ENCODE results near the gene VRTN. TPM values are rescaled to one million over a fixed set of nuclear protein-coding genes. Genes with fewer than 3 reads are reported as not detected.

Gene VRTN
- total and polyA plus RNA-seq, 2 of the 8 experiments (the other 6 are each of a cell fraction or from before 2014, with no cell fraction given) = 133 to 148 TPM

GRCh38 chr14:74389980-74390379, 41.7 kb downstream of the VRTN start:
- Histone ChIP-seq H2BK120ac (replicated peaks; ENCODE audit: low read depth, low read length) (no peak overlapping the region), H3K4me2 (ENCODE audit: insufficient read depth in 1 of 2, low read depth in 2 of 2, low read length in 2 of 2) (no peak overlapping the region), H3K23me2 (ENCODE audit: low read depth, low read length) (no peaks in the 10 kb centered on the region), H4K8ac (ENCODE audit: extremely low read depth, insufficient read depth, low read length) (no peak overlapping the region; the same call in 1 of the 2 replicates), H2BK20ac (ENCODE audit: low read length) (no peak overlapping the region), H4K20me1 (replicated peaks in 1 of 2; ENCODE audit: control insufficient read depth in 1 of 2, insufficient read depth in 2 of 2, low read length in 2 of 2) (no peaks in the 10 kb centered on the region), H3K4ac (replicated peaks; ENCODE audit: insufficient read length, low read depth, low read length) (no peak overlapping the region), H3K4me3 (ENCODE audit: extremely low read depth in 1 of 4, insufficient read depth in 2 of 4, low read depth in 3 of 4, low read length in 4 of 4) (no peak overlapping the region), H2BK12ac (ENCODE audit: low read depth, low read length) (no peak overlapping the region), H3K9me3 (ENCODE audit: insufficient read depth in 2 of 2, low read depth in 1 of 2, low read length in 1 of 2) (no peaks in the 10 kb centered on the region), H3K14ac (ENCODE audit: insufficient read length) (no peak overlapping the region), H3K18ac (ENCODE audit: extremely low read depth, low read length) (no peak overlapping the region), H3K9ac (replicated peaks in 1 of 4; ENCODE audit: extremely low read depth in 1 of 4, low read depth in 3 of 4, low read length in 3 of 4) (no peak overlapping the region), H3K79me1 (ENCODE audit: low read depth, low read length) (no peaks in the 10 kb centered on the region), H3K56ac (replicated peaks; ENCODE audit: insufficient read length, low read depth, low read length) (no peak overlapping the region), H3K36me3 (ENCODE audit: control insufficient read depth in 2 of 4, insufficient read depth in 4 of 4, low read length in 3 of 4) (no peaks in the 10 kb centered on the region), H3K27ac (ENCODE audit: low read depth, low read length) (no peak overlapping the region), H3K23ac (ENCODE audit: insufficient read length) (no peak overlapping the region), H2BK5ac (ENCODE audit: low read depth, low read length) (no peak overlapping the region), H3K27me3 (replicated peaks in 1 of 4; ENCODE audit: control insufficient read depth in 3 of 4, extremely low read depth in 1 of 4, insufficient read depth in 3 of 4, low read length in 3 of 4) (peaks cover 0 to 2% (median 0%) of the 10 kb centered on the region in 4 experiments; a peak in 1 of 7 replicates), H3K4me1 (replicated peaks in 1 of 4; ENCODE audit: control insufficient read depth in 3 of 4, insufficient read depth in 4 of 4, low read length in 3 of 4) (peaks cover 0 to 3% (median 0%) of the 10 kb centered on the region in 4 experiments; a peak in 1 of 7 replicates), H4K5ac (ENCODE audit: insufficient read length, low read depth, low read length) (no peak overlapping the region), H2AK5ac (ENCODE audit: low read depth, low read length) (no peak overlapping the region), H2BK15ac (ENCODE audit: low read length) (no peak overlapping the region), H3K79me2 (ENCODE audit: control insufficient read depth in 1 of 2, insufficient read depth in 2 of 2, low read length in 2 of 2) (no peaks in the 10 kb centered on the region), H2AFZ (ENCODE audit: low read length) (no peak overlapping the region), H4K91ac (replicated peaks; ENCODE audit: insufficient read length, low read length) (no peak overlapping the region)
- ChIA-PET POLR2A (ENCODE audit: partially characterized antibody) (interaction anchor here (0.9 to 1.6 kb wide), 2 partner anchors 10 to 33 kb away, joined by 3 read pairs; no protein-coding TSS in a partner anchor), CTCF (ENCODE audit: partially characterized antibody) (interaction anchor here (1.0 to 3.5 kb wide), 4 partner anchors 9 to 73 kb away, joined by 3 to 19 read pairs (median 4); no protein-coding TSS in a partner anchor)
- 93% methylated on average over 7 of the region's 7 CpGs; no CpG with 5 or more reads in 1 of the 2 experiments for WGBS, 2 experiments (ENCODE audit: extremely low coverage in 1 of 2, insufficient coverage in 1 of 2, insufficient read length in 1 of 2, insufficient replicate concordance in 2 of 2, low coverage in 1 of 2, low lambda C conversion rate in 2 of 2, missing lambda C conversion rate in 1 of 2)
- FAIRE-seq (no peak), DNase-seq (ENCODE audit: low read depth in 1 of 2, low spot score in 2 of 2) (no peak)
- no peak for TF ChIP-seq POLR2AphosphoS5 (IDR thresholded peaks at IDR 0.05; ENCODE audit: low read depth, low read length)
